H1 (cell line): Measurements from ENCODE around the gene ARID3B. TPM values are rescaled to one million over a fixed set of nuclear protein-coding genes. Genes with fewer than 3 reads are reported as not detected.

Experiments
- CBX5 ChIP-seq: fragments of 300-800, 300-1000 bp; sonication (generic); IDR thresholded peaks from 2 replicates; pipeline ENCODE4 v1.7.1; 2016; ENCODE audit warnings: antibody characterized with exemption, low read length, low read depth
- EP300 ChIP-seq, 2 experiments: IDR thresholded peaks; 1 replicate in 1 of 2; 2 replicates in 1 of 2; pipeline ENCODE4 v1.6.1; 2011 to 2012; ENCODE audit warnings: low read depth in 2 of 2, low read length in 2 of 2, mild to moderate bottlenecking in 2 of 2, borderline replicate concordance in 1 of 2, inconsistent platforms in 1 of 2, moderate library complexity in 1 of 2
- RNF2 ChIP-seq: fragments of 200-900, 300-1000 bp; sonication (generic); IDR thresholded peaks from 2 replicates; pipeline ENCODE4 v1.7.1; 2016; ENCODE audit warnings: borderline replicate concordance, low read depth, mild to moderate bottlenecking, antibody characterized with exemption, low read length; ENCODE audit not compliant: poor library complexity, severe bottlenecking; ENCODE audit errors: missing control alignments
- polyA plus RNA-seq, 7 experiments: library from polyadenylated mRNA; depleted of rRNA in 3 of 7; stranded (reverse) in 5 of 7; unstranded in 2 of 7; fragments of >200 nt in 5 of 7; fragments of 200-250 nt in 2 of 7; gene quantifications; 1 replicate in 5 of 7; 2 replicates in 1 of 7; 4 replicates in 1 of 7; pipeline versions ENCODE4 v1.2.1 to v1.2.3, GENCODE V29; 2011 to 2013; ENCODE audit warnings: missing spikeins in 2 of 7, mixed read lengths in 2 of 7
- total RNA-seq: library from RNA; stranded (reverse); fragmentation: NEBNext Ultra II Directional; extraction: Animal tissue kit (Norgen Biotek cat#: 25700); gene quantifications from 2 replicates; pipeline ENCODE4 v1.2.1, GENCODE V29; 2021

Gene ARID3B
- total and polyA plus RNA-seq, 2 of the 8 experiments (the other 6 are each of a cell fraction or from before 2014, with no cell fraction given) = 81.0 to 115 TPM

DNA sequence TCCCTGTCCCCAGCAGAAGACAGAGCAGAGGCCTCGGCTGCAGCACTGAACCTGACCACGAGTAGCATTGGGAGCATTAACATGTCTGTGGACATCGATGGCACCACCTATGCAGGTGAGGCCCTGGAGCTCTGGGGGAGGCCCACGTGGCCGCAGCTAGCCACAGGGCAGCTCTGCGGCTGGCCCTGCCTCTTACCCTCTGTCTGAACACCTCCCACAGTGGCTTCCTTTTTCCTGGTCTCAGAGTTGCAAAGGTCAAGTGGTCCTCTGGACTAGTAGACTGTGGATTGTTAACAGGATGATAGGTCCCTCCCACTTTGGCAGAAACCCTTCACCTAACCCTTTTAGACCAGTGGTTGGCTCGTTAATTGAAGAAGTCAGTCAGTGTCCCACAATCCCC, 52.1 kb downstream of the ARID3B start (continued):
- TF ChIP-seq RNF2 = no peak
- TF ChIP-seq EP300 (IDR thresholded peaks at IDR 0.05; ENCODE audit: borderline replicate concordance in 1 of 2, low read depth in 2 of 2, low read length in 2 of 2) = no peak
- TF ChIP-seq CBX5 = no peak
